ENCODE results near the gene YY1AP1.

GRCh38 chr1:155652951-155653350, 35.6 kb downstream of the YY1AP1 start:
- no peak for TF ChIP-seq POLR2A (IDR thresholded peaks at IDR 0.05)
- TF ChIP-seq CTCF (IDR thresholded peaks at IDR 0.05): no peak

All from thyroid gland (tissue), 4 donors.